GM12878 (cell line): ENCODE results near the gene VIPR1. TPM values are rescaled to one million over a fixed set of nuclear protein-coding genes. Genes with fewer than 3 reads are reported as not detected.

Experiments used
- ATAC-seq: fragments of 200-7000 bp; cut with Tn5 transposase; 3 replicates; pipeline ENCODE4 v1.9.1; 2020; ENCODE audit warnings: mild to moderate bottlenecking, moderate library complexity
- BruUV-seq: library from RNA; stranded (reverse); fragments of 400-500 nt; replicated peaks from 2 replicates; lab custom pipeline; 2021; lab: Mats Ljungman, UMichigan
- CTCF ChIA-PET: fragments of 300-600 bp; sonication (Branson Sonifier 250); formaldehyde crosslinking; extraction: SDS; loops from one replicate; lab custom pipeline; 2021; ENCODE audit warnings: inconsistent platforms; lab: Yijun Ruan, JAX
- POLR2A ChIA-PET: fragments of 350-600 bp; formaldehyde crosslinking; extraction: SDS; loops from one replicate; lab custom pipeline; 2021; ENCODE audit warnings: inconsistent platforms; lab: Charles Lee
- RAD21 ChIA-PET: fragments of 300-600 bp; sonication (Branson Sonifier 250); formaldehyde crosslinking; loops from one replicate; lab custom pipeline; 2023; ENCODE audit warnings: antibody characterized with exemption; ENCODE audit not compliant: unreplicated experiment; lab: Charles Lee
- SMC1A ChIA-PET: fragments of 300-600 bp; sonication (Branson Sonifier 250); formaldehyde crosslinking; loops from one replicate; lab custom pipeline; 2023; ENCODE audit not compliant: unreplicated experiment, uncharacterized antibody; lab: Charles Lee
- DNase-seq: peaks from one replicate; pipeline ENCODE4 v3.0.0-alpha.2; 2011; ENCODE audit warnings: low read depth, low spot score
- FAIRE-seq: peaks from 3 replicates; lab custom pipeline; 2011; peaks lifted over from hg19 to GRCh38; lab: Jason Lieb, UNC
- H2AFZ ChIP-seq: 2 replicates; pipeline ENCODE4 v1.6.0; 2011; ENCODE audit warnings: low read depth, low read length, control low read depth; ENCODE audit not compliant: control insufficient read depth
- H3K27ac ChIP-seq: 2 replicates; pipeline ENCODE4 v1.5.1; 2011; ENCODE audit warnings: control low read depth; ENCODE audit not compliant: control insufficient read depth, insufficient read depth
- H3K27me3 ChIP-seq, 2 experiments: replicated peaks in 1 of 2; 2 replicates each; pipeline versions ENCODE4 v1.6.0 to v1.6.1; 2011; ENCODE audit warnings: low read length in 1 of 2; ENCODE audit not compliant: control insufficient read depth in 2 of 2, insufficient read depth in 2 of 2
- H3K36me3 ChIP-seq, 2 experiments: 2 replicates each; pipeline ENCODE4 v1.5.1; 2011; ENCODE audit warnings: low read length in 1 of 2; ENCODE audit not compliant: control insufficient read depth in 2 of 2, insufficient read depth in 2 of 2
- H3K4me1 ChIP-seq: 2 replicates; pipeline ENCODE4 v1.6.1; 2011; ENCODE audit warnings: mild to moderate bottlenecking, low read length, moderate library complexity, mixed read lengths; ENCODE audit not compliant: control insufficient read depth, insufficient read depth
- H3K4me2 ChIP-seq: 2 replicates; pipeline ENCODE4 v1.6.0; 2011; ENCODE audit warnings: control low read depth; ENCODE audit not compliant: control insufficient read depth, insufficient read depth
- H3K4me3 ChIP-seq: fragments of 200-600 bp; sonication (generic); 2 replicates; pipeline ENCODE4 v1.5.1; 2016
- H3K79me2 ChIP-seq: 2 replicates; pipeline ENCODE4 v1.6.0; 2011; ENCODE audit warnings: low read length; ENCODE audit not compliant: control insufficient read depth, insufficient read depth
- H3K9ac ChIP-seq: 2 replicates; pipeline ENCODE4 v1.8.0; 2011; ENCODE audit warnings: low read length, control low read depth, mixed read lengths; ENCODE audit not compliant: control insufficient read depth, insufficient read depth
- H3K9me3 ChIP-seq: replicated peaks from 3 replicates; pipeline ENCODE4 v1.5.1; 2011; ENCODE audit warnings: mild to moderate bottlenecking, low read length; ENCODE audit not compliant: control insufficient read depth, insufficient read depth
- H4K20me1 ChIP-seq: 2 replicates; pipeline ENCODE4 v1.6.0; 2011; ENCODE audit not compliant: control insufficient read depth, insufficient read depth
- BACH1 ChIP-seq: fragments of 450-650 bp; IDR thresholded peaks from 2 replicates; pipeline ENCODE4 v1.6.1; 2017; ENCODE audit warnings: mild to moderate bottlenecking, borderline replicate concordance
- E2F8 ChIP-seq: fragments of 450-650 bp; IDR thresholded peaks from 2 replicates; pipeline ENCODE4 v1.6.1; 2018; ENCODE audit warnings: mild to moderate bottlenecking, low read depth, moderate library complexity; ENCODE audit not compliant: partially characterized antibody
- IRF3 ChIP-seq: fragments of 450-650 bp; IDR thresholded peaks from 2 replicates; pipeline ENCODE4 v1.6.1; 2014; ENCODE audit warnings: mild to moderate bottlenecking
- KDM1A ChIP-seq: fragments of 200-600 bp; sonication (generic); IDR thresholded peaks from 2 replicates; pipeline ENCODE4 v1.6.1; 2016; ENCODE audit warnings: borderline replicate concordance
- MEF2B ChIP-seq: fragments of 450-650 bp; IDR thresholded peaks from 2 replicates; pipeline ENCODE4 v1.6.1; 2018; ENCODE audit warnings: mild to moderate bottlenecking, moderate library complexity; ENCODE audit not compliant: partially characterized antibody, poor library complexity, severe bottlenecking
- NR2C1 ChIP-seq: fragments of 450-650 bp; IDR thresholded peaks from 2 replicates; pipeline ENCODE4 v1.6.1; 2017; ENCODE audit warnings: antibody characterized with exemption, mild to moderate bottlenecking, moderate library complexity
- NR2F1 ChIP-seq: fragments of 450-650 bp; conservative IDR thresholded peaks from 2 replicates; pipeline ENCODE4 v1.6.1; 2017; ENCODE audit warnings: mild to moderate bottlenecking
- NRF1 ChIP-seq: conservative IDR thresholded peaks from 2 replicates; pipeline ENCODE4 v1.6.1; 2011; ENCODE audit warnings: mild to moderate bottlenecking, low read depth, low read length, improper control_type of control experiment
- POLR2AphosphoS2 ChIP-seq: IDR thresholded peaks from 2 replicates; pipeline ENCODE4 v1.6.1; 2011; ENCODE audit warnings: low read depth, mild to moderate bottlenecking, low read length, improper control_type of control experiment, moderate library complexity
- RELB ChIP-seq: fragments of 450-650 bp; IDR thresholded peaks from 2 replicates; pipeline ENCODE4 v1.6.1; 2017; ENCODE audit warnings: low read depth, mild to moderate bottlenecking, moderate library complexity
- SMAD5 ChIP-seq: IDR thresholded peaks from 2 replicates; pipeline ENCODE4 v1.6.1; 2016; ENCODE audit warnings: antibody characterized with exemption, low read depth
- STAT3 ChIP-seq: IDR thresholded peaks from 2 replicates; pipeline ENCODE4 v1.6.1; 2011; ENCODE audit warnings: low read depth, low read length, improper control_type of control experiment
- WGBS: methylation state at CpG from one replicate; pipeline ENCODE4 v1.1.6; 2016; ENCODE audit warnings: low lambda C conversion rate; ENCODE audit not compliant: insufficient replicate concordance, insufficient coverage; ENCODE audit errors: missing lambda C conversion rate; 5-methylcytosine and 5-hydroxymethylcytosine counted together
- in situ Hi-C: fragments of 300-500 bp; cut with MboI; formaldehyde crosslinking; loops from 9 replicates; pipeline ENCODE4 v1.14.3; 2018; ENCODE audit warnings: mixed read lengths
- intact Hi-C: fragments of 100-400 bp; cut with micrococcal nuclease; formaldehyde crosslinking; loops from one replicate; pipeline ENCODE4 v1.14.2; 2022; ENCODE audit not compliant: unreplicated experiment
- polyA plus RNA-seq, 11 experiments: library from polyadenylated mRNA; depleted of rRNA in 4 of 11; unstranded in 6 of 11; stranded (reverse) in 5 of 11; fragments of >200 nt; fragmentation: Nextera tagmentation in 4 of 11; fragmentation: Illumina TruSeq in 1 of 11; extraction: Ambion mirVana in 4 of 11; extraction: Trizol in 1 of 11; gene quantifications; 1 replicate in 1 of 11; 2 replicates in 10 of 11; pipeline versions ENCODE4 v1.2.1 to v1.2.3, GENCODE V29; 2011 to 2016; ENCODE audit warnings: inconsistent platforms in 2 of 11, missing spikeins in 2 of 11, low read depth in 1 of 11
- total RNA-seq, 4 experiments: library from RNA; depleted of rRNA in 3 of 4; stranded (reverse); fragments of >200 nt in 3 of 4; fragmentation: Illumina TruSeq in 1 of 4; extraction: Trizol in 1 of 4; gene quantifications; 2 replicates each; pipeline versions ENCODE4 v1.2.1 to v1.2.3, GENCODE V29; 2013 to 2021

Gene VIPR1
- total and polyA plus RNA-seq, 10 of the 15 experiments (the other 5 are each of a cell fraction or from before 2014, with no cell fraction given), result 0.03 to 0.28 (median 0.12) TPM; not detected in 6

GRCh38 chr3:42499478-42499871 is 3.0 kb upstream of the VIPR1 start:
- RAD21 ChIA-PET, result no interaction called here
- no peak overlapping the region for H3K9ac ChIP-seq
- no peak overlapping the region for H2AFZ ChIP-seq
- DNase-seq (no peak), FAIRE-seq (no peak), ATAC-seq (no peak)
- TF ChIP-seq IRF3 (no peak), NRF1 (no peak), KDM1A (no peak)
- peaks cover 6% of the 10 kb centered on the region; the same call in 1 of the 2 replicates for H3K4me1 ChIP-seq
- no peaks in the 10 kb centered on the region for H4K20me1 ChIP-seq
- intact Hi-C loops, result no loop called here
- no TSS peak for BruUV-seq
- SMC1A ChIA-PET, result no interaction called here
- H3K9me3 ChIP-seq, result no peaks in the 10 kb centered on the region
- H3K27me3 ChIP-seq, result peaks cover 6 to 13% of the 10 kb centered on the region in 2 experiments
- 71% methylated on average over 3 of the region's 3 CpGs for WGBS
- no peaks in the 10 kb centered on the region for H3K79me2 ChIP-seq
- CTCF ChIA-PET, result no interaction called here
- H3K4me3 ChIP-seq, result no peak overlapping the region
- no peak overlapping the region for H3K27ac ChIP-seq
- no peak overlapping the region for H3K4me2 ChIP-seq
- in situ Hi-C loops, result no loop called here
- POLR2A ChIA-PET, result no interaction called here
- H3K36me3 ChIP-seq, result no peaks in the 10 kb centered on the region

- peaks cover 6 to 13% of the 10 kb centered on the region in 2 experiments for H3K27me3 ChIP-seq
- no peaks in the 10 kb centered on the region for H3K79me2 ChIP-seq
- no peak overlapping the region for H2AFZ ChIP-seq
- peaks cover 6% of the 10 kb centered on the region; the same call in 1 of the 2 replicates for H3K4me1 ChIP-seq
- intact Hi-C loops (no loop called here), in situ Hi-C loops (no loop called here)
- ATAC-seq, result no peak
- H3K36me3 ChIP-seq, result no peaks in the 10 kb centered on the region
- ChIA-PET CTCF (interaction anchor here (2.0 kb wide), 1 partner anchor 9 kb away, joined by 4 read pairs; no protein-coding TSS in a partner anchor), POLR2A (no interaction called here), RAD21 (no interaction called here), SMC1A (no interaction called here)
- 77% methylated on average over 2 of the region's 2 CpGs for WGBS
- H4K20me1 ChIP-seq, result no peaks in the 10 kb centered on the region
- no peak for FAIRE-seq
- H3K9me3 ChIP-seq, result no peaks in the 10 kb centered on the region
- no peak overlapping the region for H3K4me3 ChIP-seq
- no peak overlapping the region for H3K4me2 ChIP-seq
- no peak for DNase-seq
- H3K27ac ChIP-seq, result no peak overlapping the region
- no peak overlapping the region for H3K9ac ChIP-seq
- BruUV-seq, result no TSS peak
- TF ChIP-seq POLR2AphosphoS2 (no peak), E2F8 (no peak), BACH1 (no peak), RELB (no peak), STAT3 (no peak), SMAD5 (no peak), MEF2B (no peak), NR2F1 (no peak), NR2C1 (no peak)
These were observed 2.4 kb upstream of the VIPR1 start for GRCh38 chr3:42500091-42500490.
